Mucosa of descending colon (tissue), 3 donors: ENCODE measurements around the gene NUP133. TPM values are rescaled to one million over a fixed set of nuclear protein-coding genes. Genes with fewer than 3 reads are reported as not detected.

ENCODE experiments used
- ATAC-seq: fragments of 200-7000 bp; cut with Tn5 transposase; one replicate; pipeline ENCODE4 v1.9.1; 2020; ENCODE audit warnings: mild to moderate bottlenecking, moderate library complexity
- DNase-seq, 3 donors: peaks; one replicate each; pipeline ENCODE4 v3.0.0-alpha.2; 2020
- H3K36me3 ChIP-seq: fragments of 200-600 bp; one replicate; pipeline ENCODE4 v1.8.0; 2021; ENCODE audit warnings: low read depth, mild to moderate bottlenecking
- H3K4me1 ChIP-seq: fragments of 200-600 bp; one replicate; pipeline ENCODE4 v1.8.0; 2021; ENCODE audit warnings: low read depth, mild to moderate bottlenecking
- H3K4me3 ChIP-seq: fragments of 200-600 bp; one replicate; pipeline ENCODE4 v1.8.0; 2021; ENCODE audit warnings: mild to moderate bottlenecking
- H3K9me3 ChIP-seq: fragments of 200-600 bp; one replicate; pipeline ENCODE4 v1.8.0; 2021; ENCODE audit warnings: mild to moderate bottlenecking
- intact Hi-C, 2 donors: fragments of 100-400 bp; cut with DNase I in 1 of 2; cut with micrococcal nuclease in 1 of 2; formaldehyde crosslinking; loops; one replicate each; pipeline versions ENCODE4 v1.11.0 to v1.11.1; 2022; cut with DNase I, micrococcal nuclease
- total RNA-seq, 3 donors: library from RNA; stranded (reverse); fragmentation: NEBNext Ultra II Directional in 2 of 3; extraction: Animal tissue kit (Norgen Biotek cat#: 25700) in 2 of 3; gene quantifications; one replicate each; pipeline versions ENCODE4 v1.2.1 to v1.2.4, GENCODE V29; 2021 to 2023
- TF ChIP-seq, protein P1 (sequence below): fragments of 200-600 bp; IDR thresholded peaks from one replicate; pipeline ENCODE4 v1.8.0; 2022; ENCODE audit warnings: antibody characterized with exemption, mild to moderate bottlenecking
- donor health status: DM: no; HTN: no; CAD: no; lungs with moderate emphysema.
- donor health status: DM: no; HTN: no; CAD: no.
- donor health status: DM: no; HTN: yes; CAD: no.

The NUP133 gene
- total RNA-seq, 3 donors from 2014 or later: 24.5 to 29.4 (median 26.7) TPM

DNA sequence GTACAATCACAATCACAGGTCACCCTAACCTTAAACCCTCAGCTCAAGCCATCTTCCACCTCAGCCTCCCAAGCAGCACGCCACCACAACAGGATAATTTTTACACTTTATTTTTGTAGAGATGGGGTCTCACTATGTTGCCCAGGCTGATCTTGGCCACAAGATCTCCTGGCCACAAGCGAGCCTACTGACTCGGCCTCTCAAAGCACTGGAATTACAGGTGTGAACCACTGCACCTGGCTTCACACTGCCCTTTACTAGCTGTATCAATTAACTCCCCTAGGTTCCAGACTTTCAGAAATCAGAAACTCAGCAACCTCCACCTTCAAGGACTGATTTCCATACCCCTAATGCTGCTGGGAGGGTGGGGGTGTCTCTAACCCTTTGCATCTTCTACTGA lies 37.0 kb downstream of the NUP133 start:
- intact Hi-C loops: no loop called here

DNA sequence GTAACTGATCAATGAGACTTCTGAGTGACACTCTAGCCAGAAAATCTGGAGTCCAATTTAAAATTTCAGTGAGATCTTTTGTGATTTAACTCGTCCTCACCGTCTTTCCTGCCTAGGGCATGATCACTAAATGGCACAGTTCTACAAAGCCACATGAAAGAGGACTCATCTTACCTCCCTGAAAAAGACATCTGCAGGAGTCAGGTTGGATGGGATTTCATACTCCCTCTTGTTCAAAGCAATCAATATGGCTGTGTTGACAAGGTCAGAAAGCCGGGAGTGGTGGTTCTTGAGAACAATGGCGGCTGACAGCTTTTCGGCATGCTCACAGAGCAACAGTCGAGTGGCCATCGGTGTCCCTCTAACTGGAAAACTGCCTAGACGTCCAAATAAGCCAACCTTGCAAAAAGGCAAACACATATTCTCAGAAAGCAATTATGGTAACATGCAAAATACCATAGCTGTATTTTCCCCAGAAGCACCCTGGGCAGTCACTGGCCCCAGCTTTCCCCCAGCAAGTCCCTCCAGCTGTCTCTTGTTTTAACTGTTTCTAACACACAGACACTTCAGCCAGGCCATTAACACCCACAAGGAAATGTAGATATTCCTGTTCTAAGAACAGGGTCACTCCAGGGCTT lies 37.6 kb downstream of the NUP133 start:
- no peaks in the 10 kb centered on the region for H3K36me3 ChIP-seq
- intact Hi-C loops: no loop called here
- no peaks in the 10 kb centered on the region for H3K4me1 ChIP-seq
- H3K9me3 ChIP-seq: no peaks in the 10 kb centered on the region
- ATAC-seq (no peak), DNase-seq (no peak)
- H3K4me3 ChIP-seq: no peak overlapping the region
- TF ChIP-seq, protein P1, sequence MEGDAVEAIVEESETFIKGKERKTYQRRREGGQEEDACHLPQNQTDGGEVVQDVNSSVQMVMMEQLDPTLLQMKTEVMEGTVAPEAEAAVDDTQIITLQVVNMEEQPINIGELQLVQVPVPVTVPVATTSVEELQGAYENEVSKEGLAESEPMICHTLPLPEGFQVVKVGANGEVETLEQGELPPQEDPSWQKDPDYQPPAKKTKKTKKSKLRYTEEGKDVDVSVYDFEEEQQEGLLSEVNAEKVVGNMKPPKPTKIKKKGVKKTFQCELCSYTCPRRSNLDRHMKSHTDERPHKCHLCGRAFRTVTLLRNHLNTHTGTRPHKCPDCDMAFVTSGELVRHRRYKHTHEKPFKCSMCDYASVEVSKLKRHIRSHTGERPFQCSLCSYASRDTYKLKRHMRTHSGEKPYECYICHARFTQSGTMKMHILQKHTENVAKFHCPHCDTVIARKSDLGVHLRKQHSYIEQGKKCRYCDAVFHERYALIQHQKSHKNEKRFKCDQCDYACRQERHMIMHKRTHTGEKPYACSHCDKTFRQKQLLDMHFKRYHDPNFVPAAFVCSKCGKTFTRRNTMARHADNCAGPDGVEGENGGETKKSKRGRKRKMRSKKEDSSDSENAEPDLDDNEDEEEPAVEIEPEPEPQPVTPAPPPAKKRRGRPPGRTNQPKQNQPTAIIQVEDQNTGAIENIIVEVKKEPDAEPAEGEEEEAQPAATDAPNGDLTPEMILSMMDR: no peak

More for the DNA sequence above, 37.0 kb downstream of the NUP133 start:
- Histone ChIP-seq H3K36me3 (no peaks in the 10 kb centered on the region), H3K9me3 (no peaks in the 10 kb centered on the region), H3K4me1 (no peaks in the 10 kb centered on the region), H3K4me3 (no peak overlapping the region)
- no peak for DNase-seq
- TF ChIP-seq, protein P1: no peak
- ATAC-seq: no peak

DNA sequence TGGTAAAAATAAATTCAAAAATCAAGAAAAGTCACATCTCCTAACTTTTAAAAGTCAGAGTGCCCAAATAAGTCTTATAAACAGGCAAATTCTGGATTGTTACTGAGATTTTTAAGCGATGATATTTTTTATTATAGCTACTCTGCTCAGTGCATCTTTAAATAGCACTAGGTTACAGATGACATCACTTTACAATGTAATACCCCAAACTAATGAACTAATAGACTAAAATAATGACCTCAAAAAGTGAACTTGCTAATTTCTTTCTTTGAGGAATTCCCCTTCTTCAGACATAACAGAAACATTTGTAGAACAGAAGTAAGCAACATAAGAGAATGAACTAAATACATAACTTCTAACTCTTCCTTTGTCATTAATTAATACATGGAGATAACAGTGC lies 41.3 kb downstream of the NUP133 start:
- intact Hi-C loops: no loop called here
- Histone ChIP-seq H3K4me3 (no peak overlapping the region), H3K36me3 (peaks cover 8% of the 10 kb centered on the region), H3K4me1 (no peaks in the 10 kb centered on the region), H3K9me3 (no peaks in the 10 kb centered on the region)
- no peak for ATAC-seq
- TF ChIP-seq, protein P1: no peak
- no peak for DNase-seq

DNA sequence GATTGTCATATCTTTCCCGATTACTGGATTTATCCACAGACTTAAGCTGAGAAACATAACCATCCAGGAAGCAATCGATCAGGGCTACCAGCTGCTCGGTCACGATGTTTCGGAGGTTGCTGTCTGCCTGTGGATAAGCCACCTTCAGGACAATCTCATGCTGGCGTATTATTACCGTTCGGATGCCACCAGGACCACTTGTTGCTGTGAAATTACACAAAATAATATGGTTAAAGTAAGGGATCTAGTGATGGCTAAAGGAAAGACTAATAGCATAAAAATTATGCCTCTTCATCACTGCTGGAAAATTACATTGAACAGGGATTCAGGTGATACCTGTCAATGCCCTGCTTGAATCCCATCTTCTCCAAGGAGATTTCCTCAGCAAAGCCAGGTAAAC lies 43.5 kb downstream of the NUP133 start:
- peaks cover 8% of the 10 kb centered on the region for H3K36me3 ChIP-seq
- no peaks in the 10 kb centered on the region for H3K4me1 ChIP-seq
- H3K4me3 ChIP-seq: no peak overlapping the region
- ATAC-seq (no peak), DNase-seq (no peak)
- intact Hi-C loops: no loop called here
- TF ChIP-seq, protein P1: no peak
- H3K9me3 ChIP-seq: no peaks in the 10 kb centered on the region

DNA sequence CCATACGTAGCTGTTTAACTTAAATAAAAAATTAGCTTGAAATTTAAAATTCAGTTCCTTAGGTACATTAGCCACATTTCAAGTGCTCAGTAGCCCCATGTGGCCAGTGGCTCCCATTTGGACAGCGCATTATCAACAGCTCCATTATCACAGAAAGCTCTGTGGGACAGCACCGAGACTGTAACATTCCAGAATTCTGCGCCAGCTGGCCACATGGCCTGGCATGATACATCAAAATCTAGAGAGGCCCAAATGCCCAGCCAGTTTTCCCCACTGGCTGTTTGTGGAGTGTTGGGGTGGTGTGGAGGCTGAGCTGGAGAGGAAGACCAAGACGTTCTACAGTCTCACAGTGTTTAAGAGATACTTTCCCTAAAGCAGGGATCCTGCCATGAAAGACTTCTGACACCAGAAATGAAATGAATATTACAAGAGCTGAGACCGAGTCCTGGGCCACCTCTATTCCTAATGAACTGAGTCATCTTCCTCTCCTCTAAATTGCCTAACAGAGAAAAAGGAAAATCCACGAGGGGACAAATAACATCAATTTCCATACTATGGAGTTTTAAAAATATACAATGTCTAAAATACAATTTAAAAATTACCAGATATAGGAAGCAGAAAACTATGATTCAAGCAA lies 47.0 kb downstream of the NUP133 start:
- H3K4me1 ChIP-seq: no peaks in the 10 kb centered on the region
- DNase-seq: no peak
- intact Hi-C loops: no loop called here
- H3K4me3 ChIP-seq: no peak overlapping the region
- TF ChIP-seq, protein P1: no peak
- no peak for ATAC-seq
- no peaks in the 10 kb centered on the region for H3K9me3 ChIP-seq
- peaks cover 8% of the 10 kb centered on the region for H3K36me3 ChIP-seq
